ENCODE results near the gene SOAT2. TPM values are rescaled to one million over a fixed set of nuclear protein-coding genes. Genes with fewer than 3 reads are reported as not detected.
A peak's percentile ranks its signal among the peaks of the same experiment; 100 is the strongest.
"Not testable (repeated sequence)": the region's sequence is repeated elsewhere in the genome, so short reads cannot be mapped to it uniquely, and the experiment has no call there.

The SOAT2 gene
- total RNA-seq, 1 donor = not detected

- Histone ChIP-seq H3K36me3 (ENCODE audit: insufficient read depth, low read length) (no peaks in the 10 kb centered on the region), H4K20me1 (ENCODE audit: insufficient read depth, low read length) (no peaks in the 10 kb centered on the region), H2AFZ (ENCODE audit: low read length) (no peak overlapping the region), H3K4me1 (ENCODE audit: insufficient read depth, low read length) (no peaks in the 10 kb centered on the region), H3K79me2 (ENCODE audit: insufficient read depth, low read length) (no peaks in the 10 kb centered on the region), H3K27me3 (ENCODE audit: insufficient read depth, low read length) (no peaks in the 10 kb centered on the region), H3K27ac (ENCODE audit: low read depth, low read length) (no peak overlapping the region), H3K9me3 (ENCODE audit: low read depth, low read length) (no peaks in the 10 kb centered on the region), H3K4me2 (ENCODE audit: insufficient read depth, low read length) (no peak overlapping the region), H3K4me3 (ENCODE audit: insufficient read depth, low read length) (no peak overlapping the region)
- DNase-seq (ENCODE audit: insufficient read length, low spot score, missing footprints) = peak; percentile 67
- TF ChIP-seq CTCF (IDR thresholded peaks at IDR 0.05; ENCODE audit: extremely low read depth, low read depth, low read length) = no peak
Measured at GRCh38 chr12:53160673-53161072, 57.4 kb downstream of the SOAT2 start.

GRCh38 chr12:53161119-53161911, 58.0 kb downstream of the SOAT2 start:
- no peaks in the 10 kb centered on the region for H3K36me3 ChIP-seq (ENCODE audit: insufficient read depth, low read length)
- DNase-seq (ENCODE audit: insufficient read length, low spot score, missing footprints) = no peak
- no peaks in the 10 kb centered on the region for H3K4me1 ChIP-seq (ENCODE audit: insufficient read depth, low read length)
- H2AFZ ChIP-seq (ENCODE audit: low read length) = no peak overlapping the region
- H3K4me2 ChIP-seq (ENCODE audit: insufficient read depth, low read length) = no peak overlapping the region
- no peak for TF ChIP-seq CTCF (IDR thresholded peaks at IDR 0.05; ENCODE audit: extremely low read depth, low read depth, low read length)
- no peaks in the 10 kb centered on the region for H3K9me3 ChIP-seq (ENCODE audit: low read depth, low read length)
- no peaks in the 10 kb centered on the region for H4K20me1 ChIP-seq (ENCODE audit: insufficient read depth, low read length)
- H3K27me3 ChIP-seq (ENCODE audit: insufficient read depth, low read length) = no peaks in the 10 kb centered on the region
- no peak overlapping the region for H3K4me3 ChIP-seq (ENCODE audit: insufficient read depth, low read length)
- H3K27ac ChIP-seq (ENCODE audit: low read depth, low read length) = no peak overlapping the region
- H3K79me2 ChIP-seq (ENCODE audit: insufficient read depth, low read length) = no peaks in the 10 kb centered on the region

GRCh38 chr12:53163008-53163407, 59.7 kb downstream of the SOAT2 start:
- H3K4me1 ChIP-seq (ENCODE audit: insufficient read depth, low read length); H3K9me3 ChIP-seq (ENCODE audit: low read depth, low read length); H2AFZ ChIP-seq (ENCODE audit: low read length); H3K79me2 ChIP-seq (ENCODE audit: insufficient read depth, low read length); H3K36me3 ChIP-seq (ENCODE audit: insufficient read depth, low read length); H3K4me3 ChIP-seq (ENCODE audit: insufficient read depth, low read length); H3K27ac ChIP-seq (ENCODE audit: low read depth, low read length); DNase-seq (ENCODE audit: insufficient read length, low spot score, missing footprints); H4K20me1 ChIP-seq (ENCODE audit: insufficient read depth, low read length); H3K4me2 ChIP-seq (ENCODE audit: insufficient read depth, low read length); H3K27me3 ChIP-seq (ENCODE audit: insufficient read depth, low read length): not testable (repeated sequence)

- Histone ChIP-seq H3K9me3 (ENCODE audit: low read depth, low read length) (no peaks in the 10 kb centered on the region), H3K27ac (ENCODE audit: low read depth, low read length) (no peak overlapping the region), H3K4me3 (ENCODE audit: insufficient read depth, low read length) (no peak overlapping the region), H2AFZ (ENCODE audit: low read length) (no peak overlapping the region), H3K79me2 (ENCODE audit: insufficient read depth, low read length) (no peaks in the 10 kb centered on the region), H3K4me2 (ENCODE audit: insufficient read depth, low read length) (no peak overlapping the region), H4K20me1 (ENCODE audit: insufficient read depth, low read length) (no peaks in the 10 kb centered on the region), H3K36me3 (ENCODE audit: insufficient read depth, low read length) (peaks cover 13% of the 10 kb centered on the region), H3K4me1 (ENCODE audit: insufficient read depth, low read length) (peaks cover 11% of the 10 kb centered on the region), H3K27me3 (ENCODE audit: insufficient read depth, low read length) (no peaks in the 10 kb centered on the region)
- no peak for DNase-seq (ENCODE audit: insufficient read length, low spot score, missing footprints)
- TF ChIP-seq CTCF (IDR thresholded peaks at IDR 0.05; ENCODE audit: extremely low read depth, low read depth, low read length) = no peak
Measured at GRCh38 chr12:53166837-53167236, 63.6 kb downstream of the SOAT2 start.
